ENCODE results near the gene RPTOR.

- TF ChIP-seq CTCF (IDR thresholded peaks at IDR 0.05 in 4 of 5, conservative IDR thresholded peaks at IDR 0.05 in 1 of 5): no peak
- TF ChIP-seq POLR2A (IDR thresholded peaks at IDR 0.05): no peak
Measured at GRCh38 chr17:80890196-80890920, 345.7 kb downstream of the RPTOR start.

Measured in gastrocnemius medialis (tissue), 4 donors.